Caco-2 (cell line): ENCODE results near the gene A4GALT. TPM values are rescaled to one million over a fixed set of nuclear protein-coding genes. Genes with fewer than 3 reads are reported as not detected.

Experiments used
- BruUV-seq: library from RNA; stranded (reverse); fragments of 400-500 nt; replicated peaks from 2 replicates; lab custom pipeline; 2021; lab: Mats Ljungman, UMichigan
- CTCF ChIA-PET: fragments of 300-600 bp; sonication (Branson Sonifier 250); formaldehyde crosslinking; loops from one replicate; lab custom pipeline; 2022; ENCODE audit warnings: antibody characterized with exemption; lab: Charles Lee
- POLR2A ChIA-PET: fragments of 300-600 bp; sonication (Branson Sonifier 250); formaldehyde crosslinking; loops from one replicate; lab custom pipeline; 2022; ENCODE audit warnings: antibody characterized with exemption; lab: Charles Lee
- DNase-seq, 2 experiments: peaks; one replicate each; pipeline versions ENCODE4 v3.0.0 to v3.0.0-alpha.2; 2020 to 2022
- H3K27me3 ChIP-seq: replicated peaks from 2 replicates; pipeline ENCODE4 v1.6.0; 2011; ENCODE audit warnings: low read length; ENCODE audit not compliant: control insufficient read depth, insufficient read depth
- H3K36me3 ChIP-seq: 2 replicates; pipeline ENCODE4 v1.5.1; 2011; ENCODE audit warnings: low read length; ENCODE audit not compliant: control insufficient read depth, insufficient read depth
- H3K4me1 ChIP-seq: fragments of 250-450 bp; sonication (Bioruptor Pico); 2 replicates; pipeline ENCODE4 v1.5.1; 2020; ENCODE audit warnings: mild to moderate bottlenecking
- H3K4me3 ChIP-seq: 2 replicates; pipeline ENCODE4 v1.5.1; 2011; ENCODE audit warnings: low read depth, mild to moderate bottlenecking, control low read depth, low read length
- H3K9me3 ChIP-seq: fragments of 250-450 bp; sonication (Bioruptor Pico); 2 replicates; pipeline ENCODE4 v1.5.1; 2020; ENCODE audit warnings: mild to moderate bottlenecking, moderate library complexity
- H3K27ac Mint-ChIP-seq: one replicate; pipeline ENCODE4 v1.8.0; 2022; ENCODE audit warnings: mixed read lengths; ENCODE audit not compliant: unreplicated experiment
- H3K27me3 Mint-ChIP-seq: one replicate; pipeline ENCODE4 v1.8.0; 2022; ENCODE audit warnings: mixed read lengths; ENCODE audit not compliant: insufficient read depth, unreplicated experiment
- H3K36me3 Mint-ChIP-seq: one replicate; pipeline ENCODE4 v1.8.0; 2022; ENCODE audit warnings: mild to moderate bottlenecking, mixed read lengths; ENCODE audit not compliant: insufficient read depth, unreplicated experiment
- H3K4me1 Mint-ChIP-seq: one replicate; pipeline ENCODE4 v1.8.0; 2022; ENCODE audit warnings: low read depth, mixed read lengths; ENCODE audit not compliant: unreplicated experiment
- H3K4me3 Mint-ChIP-seq: one replicate; pipeline ENCODE4 v1.8.0; 2022; ENCODE audit warnings: mild to moderate bottlenecking, moderate library complexity, mixed read lengths; ENCODE audit not compliant: unreplicated experiment
- H3K9me3 Mint-ChIP-seq: one replicate; pipeline ENCODE4 v1.8.0; 2022; ENCODE audit warnings: mixed read lengths; ENCODE audit not compliant: unreplicated experiment
- CTCF ChIP-seq, 2 experiments: fragments of 200-600 bp in 1 of 2; IDR thresholded peaks; 1 replicate in 1 of 2; 2 replicates in 1 of 2; pipeline versions ENCODE4 v1.5.1 to v1.8.0; 2011 to 2022; ENCODE audit warnings: antibody characterized with exemption in 1 of 2, control low read depth in 1 of 2, inconsistent platforms in 1 of 2, low read depth in 1 of 2, low read length in 1 of 2, mild to moderate bottlenecking in 1 of 2, moderate library complexity in 1 of 2; ENCODE audit not compliant: insufficient read depth in 1 of 2, severe bottlenecking in 1 of 2, unreplicated experiment in 1 of 2
- intact Hi-C: fragments of 100-400 bp; cut with micrococcal nuclease; formaldehyde crosslinking; loops from one replicate; pipeline ENCODE4 v1.10.0; 2022; ENCODE audit not compliant: unreplicated experiment
- total RNA-seq: library from RNA; stranded (reverse); gene quantifications from 2 replicates; pipeline ENCODE4 v1.2.3, GENCODE V29; 2022

Gene A4GALT
- total RNA-seq, 1 experiment from 2014 or later: 16.2 TPM

GRCh38 chr22:42719133-42719532 is 1.5 kb downstream of the A4GALT start:
- Histone ChIP-seq H3K27me3 (no peaks in the 10 kb centered on the region), H3K9me3 (no peaks in the 10 kb centered on the region), H3K36me3 (no peaks in the 10 kb centered on the region), H3K4me1 (peaks cover 38% of the 10 kb centered on the region), H3K4me3 (no peak overlapping the region)
- POLR2A ChIA-PET: no interaction called here
- CTCF ChIA-PET: interaction anchor here (0.5 to 0.6 kb wide), 3 partner anchors 35 to 803 kb away, joined by 3 to 4 read pairs (median 3); no protein-coding TSS in a partner anchor
- Mint-ChIP-seq H3K27me3 (no peaks in the 10 kb centered on the region), H3K36me3 (peaks cover 20% of the 10 kb centered on the region), H3K4me3 (peak overlapping the region; percentile 74), H3K9me3 (no peaks in the 10 kb centered on the region), H3K27ac (peak overlapping the region; percentile 78), H3K4me1 (peaks cover 34% of the 10 kb centered on the region)
- DNase-seq: peak in 1 of 2 experiments; percentile 22
- TF ChIP-seq CTCF (IDR thresholded peaks at IDR 0.05; ENCODE audit: insufficient read depth in 1 of 2, low read depth in 1 of 2, low read length in 1 of 2, severe bottlenecking in 1 of 2, unreplicated experiment in 1 of 2): no peak
- intact Hi-C loops: no loop called here
- no TSS peak for BruUV-seq

DNA sequence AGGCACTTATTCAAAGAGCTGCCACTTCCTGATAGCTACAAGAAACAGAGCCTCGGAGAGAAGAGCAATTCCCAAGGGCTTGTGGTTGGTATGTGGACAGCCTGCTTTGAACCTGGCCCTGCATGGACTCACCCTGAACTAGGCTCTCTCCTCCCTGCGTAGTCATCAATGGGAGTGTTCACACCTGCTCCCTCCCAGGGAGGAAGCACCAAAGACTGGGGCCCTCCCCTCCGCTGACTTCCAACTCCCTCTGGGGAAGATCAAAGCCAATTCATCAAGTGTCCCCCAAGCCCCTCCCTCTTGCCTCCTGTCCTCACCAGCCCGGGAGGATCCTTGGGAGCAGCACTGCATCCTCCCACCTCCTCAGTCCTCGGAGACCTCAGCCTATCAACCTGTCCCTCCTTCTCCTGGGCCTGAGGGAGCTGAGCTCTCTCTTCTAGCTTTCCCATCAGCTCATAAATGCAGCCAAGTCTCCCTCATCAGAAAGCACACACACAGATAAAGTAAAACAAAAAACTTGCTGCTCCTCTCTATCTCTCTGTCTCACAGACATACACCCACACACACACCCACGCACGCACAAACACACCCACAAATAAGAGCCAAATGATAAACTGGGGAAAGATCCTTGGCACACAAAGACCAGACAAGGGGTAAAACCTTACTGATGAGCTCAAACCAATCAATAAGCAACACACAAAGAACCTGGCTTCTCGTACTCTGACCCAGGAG is 3.3 kb downstream of the A4GALT start:
- Mint-ChIP-seq H3K4me3 (peak overlapping the region; percentile 2), H3K27me3 (no peaks in the 10 kb centered on the region), H3K4me1 (peaks cover 34% of the 10 kb centered on the region), H3K36me3 (peaks cover 29% of the 10 kb centered on the region), H3K9me3 (no peaks in the 10 kb centered on the region), H3K27ac (peak overlapping the region; percentile 26)
- no peak overlapping the region for H3K4me3 ChIP-seq
- H3K27me3 ChIP-seq: no peaks in the 10 kb centered on the region
- H3K4me1 ChIP-seq: peaks cover 38% of the 10 kb centered on the region
- H3K36me3 ChIP-seq: no peaks in the 10 kb centered on the region; the same call in 1 of the 2 replicates
- BruUV-seq: no TSS peak
- POLR2A ChIA-PET: interaction anchor here (0.6 kb wide), 1 partner anchor 9 kb away, joined by 3 read pairs; no protein-coding TSS in a partner anchor
- peak; percentile 35 to 72 for DNase-seq
- CTCF ChIA-PET: no interaction called here
- no peaks in the 10 kb centered on the region for H3K9me3 ChIP-seq
- TF ChIP-seq CTCF (IDR thresholded peaks at IDR 0.05; ENCODE audit: insufficient read depth in 1 of 2, low read depth in 1 of 2, low read length in 1 of 2, severe bottlenecking in 1 of 2, unreplicated experiment in 1 of 2): no peak
- intact Hi-C loops: no loop called here

- peaks cover 38% of the 10 kb centered on the region for H3K4me1 ChIP-seq
- H3K27ac Mint-ChIP-seq: peak overlapping the region; percentile 26
- no peaks in the 10 kb centered on the region for H3K9me3 ChIP-seq
- ChIA-PET CTCF (no interaction called here), POLR2A (interaction anchor here (0.6 kb wide), 1 partner anchor 10 kb away, joined by 3 read pairs; no protein-coding TSS in a partner anchor)
- BruUV-seq: no TSS peak
- no peak overlapping the region for H3K4me3 Mint-ChIP-seq
- peaks cover 34% of the 10 kb centered on the region for H3K4me1 Mint-ChIP-seq
- no peaks in the 10 kb centered on the region for H3K27me3 ChIP-seq
- no peaks in the 10 kb centered on the region; the same call in 1 of the 2 replicates for H3K36me3 ChIP-seq
- H3K27me3 Mint-ChIP-seq: no peaks in the 10 kb centered on the region
- H3K4me3 ChIP-seq: no peak overlapping the region
- no peak for DNase-seq
- H3K36me3 Mint-ChIP-seq: peaks cover 34% of the 10 kb centered on the region
- no peaks in the 10 kb centered on the region for H3K9me3 Mint-ChIP-seq
- intact Hi-C loops: no loop called here
- no peak for TF ChIP-seq CTCF (IDR thresholded peaks at IDR 0.05; ENCODE audit: insufficient read depth in 1 of 2, low read depth in 1 of 2, low read length in 1 of 2, severe bottlenecking in 1 of 2, unreplicated experiment in 1 of 2)
Measured at GRCh38 chr22:42716649-42717127, 4.0 kb downstream of the A4GALT start.
